NCI-H510A (cell line): ENCODE results near the gene NBPF1.
A peak's percentile ranks its signal among the peaks of the same experiment; 100 is the strongest.
"Not testable (repeated sequence)": the region's sequence is repeated elsewhere in the genome, so short reads cannot be mapped to it uniquely, and the experiment has no call there.

Experiments
- DNase-seq: peaks from one replicate; lab custom pipeline; 2025; lab: John Stamatoyannopoulos, UW

NBPF1 gene

DNA sequence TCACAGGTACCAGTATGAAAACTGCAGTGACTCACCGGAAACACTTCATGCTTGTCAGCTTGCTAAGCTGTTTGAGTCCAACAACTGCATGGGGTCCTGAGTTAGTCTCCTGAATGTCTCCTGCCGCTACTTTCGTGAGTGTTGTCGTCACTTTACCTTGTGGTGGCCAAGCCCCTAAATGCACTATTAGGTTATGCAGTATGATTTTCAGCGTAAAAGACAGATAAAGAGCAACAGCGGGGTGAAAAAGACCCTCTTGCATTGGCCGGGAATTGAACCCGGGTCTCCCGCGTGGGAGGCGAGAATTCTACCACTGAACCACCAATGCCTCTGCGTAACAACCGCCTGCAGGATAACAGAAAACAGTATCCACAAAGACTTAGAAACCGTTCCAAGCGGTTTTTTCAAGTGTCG is 67.7 kb downstream of the NBPF1 start:
- not testable (repeated sequence) for DNase-seq

DNA sequence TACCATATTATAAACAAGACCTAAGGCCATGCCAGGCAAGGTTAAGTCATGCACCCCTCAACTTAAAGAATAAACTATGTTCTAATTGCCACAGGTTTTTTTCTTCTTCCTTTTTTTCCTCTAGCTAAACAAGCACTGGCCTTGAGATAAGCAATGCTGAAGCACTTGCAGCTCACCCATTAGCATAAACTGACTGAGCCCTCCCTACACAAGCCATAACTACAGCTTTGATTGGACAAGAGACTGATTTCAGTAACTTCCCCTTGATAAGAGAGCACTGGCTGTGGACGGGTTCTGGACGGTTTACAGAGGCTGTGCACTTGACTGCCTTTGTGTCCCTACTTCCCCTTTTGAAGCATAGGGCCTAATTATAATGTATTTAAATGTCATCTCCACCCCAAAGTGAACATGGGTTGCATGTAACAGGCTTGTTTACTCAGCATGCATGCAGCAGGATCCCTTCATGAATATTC is 72.9 kb downstream of the NBPF1 start:
- DNase-seq: not testable (repeated sequence)

DNA sequence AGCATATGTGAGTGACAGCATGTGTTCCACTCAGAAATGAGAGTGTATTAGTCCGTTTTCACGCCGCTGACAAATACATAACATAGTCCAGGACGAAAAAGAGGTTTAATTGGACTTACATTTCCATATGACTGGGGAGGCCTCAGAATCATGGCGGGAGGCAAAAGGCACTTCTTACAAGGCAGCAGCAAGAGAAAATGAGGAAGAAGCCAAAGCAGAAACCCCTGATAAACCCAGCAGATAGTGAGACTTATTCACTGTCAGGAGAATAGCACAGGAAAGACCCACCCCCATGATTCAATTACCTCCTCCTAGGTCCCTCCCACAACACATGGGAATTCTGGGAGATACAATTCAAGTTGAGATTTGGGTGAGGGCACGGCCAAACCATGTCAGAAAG is 75.8 kb downstream of the NBPF1 start:
- not testable (repeated sequence) for DNase-seq

DNA sequence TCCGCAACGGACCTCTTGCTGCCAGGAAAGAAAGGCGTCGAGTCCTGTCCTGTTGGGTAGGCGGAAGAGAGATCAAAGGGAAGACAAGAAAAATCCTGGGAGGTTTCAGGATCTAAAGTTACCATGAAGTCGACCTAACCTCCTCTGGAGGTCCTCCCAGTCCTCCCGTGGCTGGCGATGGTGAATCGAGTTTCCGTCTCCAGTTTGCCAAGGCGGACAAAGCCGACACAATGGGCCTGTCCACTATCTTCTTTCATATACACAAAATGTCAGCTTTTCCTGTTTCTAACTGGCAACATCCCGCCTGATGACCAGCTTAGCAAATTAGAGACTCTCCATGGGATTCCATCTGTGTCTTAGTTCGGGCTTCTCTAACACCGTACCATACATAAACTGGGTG is 76.6 kb downstream of the NBPF1 start:
- DNase-seq: not testable (repeated sequence)

DNA sequence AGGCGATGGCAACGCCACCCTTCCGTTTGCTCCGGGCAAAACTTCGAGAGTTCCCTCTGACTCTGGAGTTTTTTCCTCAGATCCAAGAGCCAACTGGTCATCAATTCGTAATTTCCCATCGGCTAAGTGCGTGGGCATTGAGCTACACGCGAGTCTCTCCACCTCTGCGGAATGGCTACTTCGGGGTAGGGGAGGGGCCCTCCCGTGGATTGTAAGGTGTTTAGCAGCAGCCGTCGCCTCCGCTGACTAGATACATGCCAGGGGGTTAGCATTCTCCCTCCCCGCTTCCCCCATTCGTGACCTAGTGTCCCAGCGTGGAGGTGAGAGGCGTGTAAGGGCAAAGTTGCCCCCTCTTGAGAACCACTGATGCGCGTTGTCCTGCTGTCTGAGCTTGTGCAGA is 77.5 kb downstream of the NBPF1 start:
- not testable (repeated sequence) for DNase-seq

DNA sequence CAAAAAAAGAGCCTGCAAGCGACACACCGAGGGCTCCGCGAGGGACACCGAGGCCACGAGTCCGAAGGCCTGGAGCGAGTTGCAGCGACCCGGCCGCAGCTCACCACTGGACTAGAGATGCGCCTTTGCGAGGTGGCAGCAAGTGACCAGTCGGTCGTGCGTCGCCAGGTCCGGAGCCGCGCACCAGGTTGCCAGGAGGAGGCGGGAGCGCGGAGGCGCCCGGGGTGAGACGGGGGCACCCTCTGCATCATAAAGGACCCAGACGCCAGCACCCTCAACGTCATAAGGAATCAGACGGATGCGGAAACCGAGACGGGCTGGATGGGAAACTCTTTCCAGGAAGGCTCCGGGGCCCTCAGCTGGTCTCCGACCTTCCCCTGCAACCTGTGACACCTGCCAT is 77.9 kb downstream of the NBPF1 start:
- not testable (repeated sequence) for DNase-seq

DNA sequence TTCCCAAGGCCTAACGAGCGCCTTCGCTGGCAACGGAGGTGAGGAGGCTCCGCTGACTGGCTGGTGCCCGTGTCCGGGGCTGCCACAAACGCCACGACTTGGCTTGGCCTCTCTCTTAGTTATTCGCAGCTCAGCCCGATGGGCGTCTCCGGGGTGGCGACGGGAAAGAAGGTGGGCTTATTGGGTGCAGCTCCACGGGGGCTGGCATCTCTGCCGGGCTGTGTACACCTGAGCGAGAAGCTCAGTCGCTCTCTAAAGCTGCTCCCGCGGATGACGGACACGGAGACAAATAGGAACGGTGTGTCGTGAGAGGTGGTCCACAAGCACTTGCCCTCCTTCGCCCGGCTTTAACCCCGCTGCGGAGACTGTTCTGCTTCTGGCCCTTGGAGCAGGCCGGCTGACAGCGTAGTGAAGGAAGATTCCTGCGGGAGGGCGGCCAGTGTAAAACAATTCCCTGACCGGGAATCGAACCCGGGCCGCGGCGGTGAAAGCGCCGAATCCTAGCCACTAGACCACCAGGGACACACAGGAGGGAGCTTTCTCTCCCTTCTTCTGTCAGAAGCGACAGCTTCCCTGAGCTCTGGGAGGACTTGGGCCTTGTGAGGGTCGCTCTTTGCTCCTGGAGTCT is 78.4 kb downstream of the NBPF1 start:
- not testable (repeated sequence) for DNase-seq

DNA sequence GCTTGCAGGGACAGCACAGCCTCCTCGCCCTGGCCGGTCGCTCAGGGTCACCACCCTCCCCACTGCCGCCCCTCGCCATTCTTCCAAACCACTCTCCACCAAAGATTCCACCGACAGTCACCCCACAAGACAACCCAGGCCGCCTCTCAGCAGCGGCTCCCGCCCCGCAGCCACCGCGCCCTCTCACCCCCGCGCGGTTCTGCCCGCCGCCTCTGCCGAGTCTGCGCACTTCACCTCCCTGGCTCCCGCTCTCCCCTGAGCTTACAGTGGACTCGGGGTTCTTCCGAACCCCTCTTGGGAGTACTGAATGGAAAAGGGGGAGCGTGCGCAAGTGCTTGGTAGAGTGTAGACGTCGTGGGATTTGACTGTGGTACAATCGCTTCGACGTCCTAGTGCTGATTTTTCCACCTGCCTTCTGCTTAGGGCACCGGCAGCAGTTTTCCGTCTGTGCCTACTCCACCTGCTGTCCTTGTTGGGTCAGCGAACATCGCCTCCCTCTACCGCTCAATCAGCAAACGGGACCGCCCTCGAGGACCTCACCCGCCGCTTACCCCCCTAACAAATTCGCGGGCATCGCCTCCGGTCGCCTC is 79.0 kb downstream of the NBPF1 start:
- not testable (repeated sequence) for DNase-seq

DNA sequence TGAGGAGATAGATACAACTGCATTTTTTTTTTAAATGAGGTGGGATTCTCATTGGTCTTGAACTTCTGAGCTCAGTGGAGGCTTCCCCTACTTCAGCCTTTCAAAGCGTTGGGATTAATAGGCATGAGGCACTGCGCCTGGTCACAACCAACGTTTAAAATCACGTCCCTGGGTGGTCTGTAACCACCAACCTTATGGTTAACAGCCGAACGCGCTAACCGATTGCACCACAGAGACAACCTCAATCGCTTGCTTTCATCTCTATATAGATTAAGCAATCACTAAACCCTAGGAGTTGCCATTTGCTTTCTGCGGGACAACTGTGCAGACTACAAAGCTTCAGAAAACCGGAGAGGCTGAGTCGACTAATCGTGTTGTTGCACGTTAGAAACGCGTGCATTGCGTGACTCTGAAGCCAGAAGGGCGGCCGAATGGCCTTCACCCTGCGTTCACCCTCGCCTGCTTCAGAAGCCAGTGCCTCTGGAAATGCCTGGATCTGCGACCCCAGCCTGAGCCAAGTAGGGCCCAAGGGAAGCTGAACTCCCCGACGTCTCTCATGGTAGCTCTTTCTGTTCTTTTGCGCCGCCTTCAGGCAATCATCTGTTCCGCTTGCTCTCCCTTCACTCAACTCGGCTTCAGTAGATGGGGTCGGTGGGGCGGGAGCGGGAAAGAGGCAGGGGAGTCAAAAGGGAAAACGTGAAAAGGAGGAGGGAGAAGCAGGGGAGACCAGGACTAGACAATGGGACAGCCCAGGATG is 81.0 kb downstream of the NBPF1 start:
- not testable (repeated sequence) for DNase-seq

DNA sequence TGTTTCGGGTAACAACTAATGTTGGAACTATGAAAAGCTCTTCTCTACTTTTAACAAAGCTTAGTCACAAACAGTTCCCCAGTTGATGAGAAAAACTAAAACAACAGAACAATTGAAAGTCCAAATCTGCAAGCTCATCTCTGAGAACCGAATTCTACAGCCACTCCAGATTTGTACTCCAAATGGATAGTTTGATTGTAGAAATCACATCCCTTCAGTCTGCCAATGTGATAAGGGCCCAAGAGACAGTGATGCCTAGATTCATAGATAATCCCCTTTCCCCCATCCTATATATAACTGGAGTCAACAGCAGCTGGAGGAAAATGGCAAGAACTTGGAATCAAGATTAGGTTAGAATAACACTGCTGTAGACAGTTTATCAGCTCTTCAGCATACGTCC is 85.0 kb downstream of the NBPF1 start:
- DNase-seq: not testable (repeated sequence)

DNA sequence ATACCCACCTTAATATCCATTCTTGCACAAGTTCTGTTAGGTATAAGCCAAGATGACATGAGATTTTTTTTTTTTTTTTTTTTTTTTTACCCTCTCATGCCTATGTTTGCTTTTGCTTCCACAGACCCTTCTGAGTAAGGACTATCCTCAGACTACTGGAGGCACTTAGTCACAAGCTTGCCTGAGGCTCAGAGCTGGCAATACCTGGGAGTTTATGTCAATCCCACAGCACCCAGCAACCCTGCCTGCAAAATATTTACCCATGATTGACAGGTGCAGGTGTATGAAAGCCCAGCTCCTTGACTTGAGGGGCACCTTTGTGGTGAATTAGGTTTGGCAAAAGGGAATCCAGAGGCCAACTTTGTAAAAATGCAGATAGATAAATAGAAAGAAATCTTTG is 87.6 kb downstream of the NBPF1 start:
- DNase-seq: not testable (repeated sequence)

DNA sequence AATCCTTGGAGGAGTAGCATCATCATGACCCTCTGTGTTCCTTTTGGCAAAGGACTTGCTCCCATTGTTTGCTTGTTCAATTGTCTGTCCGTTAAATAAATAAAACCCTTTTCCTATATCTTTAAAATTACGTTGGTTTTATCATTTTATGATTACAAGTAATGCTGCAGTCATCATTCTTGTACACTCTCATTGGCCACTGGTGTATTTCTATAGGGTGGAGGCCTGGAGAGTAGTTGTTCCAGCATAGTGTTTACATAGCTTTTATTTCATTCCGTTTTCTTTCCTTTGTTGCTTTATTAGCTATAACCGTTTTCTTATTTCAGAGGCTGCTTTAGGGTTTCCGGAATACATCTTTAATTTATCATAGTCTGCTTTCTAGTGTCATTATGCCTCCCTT is 91.7 kb downstream of the NBPF1 start:
- not testable (repeated sequence) for DNase-seq

DNA sequence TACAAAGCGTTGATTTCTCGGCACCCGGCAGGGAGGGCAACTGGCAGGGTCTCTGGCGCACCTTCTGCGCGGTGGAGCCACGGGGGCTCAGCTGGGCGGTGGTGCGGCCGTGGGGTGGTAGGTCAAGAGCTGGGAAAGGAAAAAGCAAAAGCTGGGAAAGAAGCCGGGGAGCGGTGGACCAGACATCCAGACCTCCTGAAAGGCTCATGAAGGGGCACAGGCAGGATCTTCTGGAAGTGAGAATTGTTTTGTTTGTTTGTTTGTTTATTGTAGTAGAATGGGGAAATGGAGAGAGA is 92.1 kb downstream of the NBPF1 start:
- no peak for DNase-seq

DNA sequence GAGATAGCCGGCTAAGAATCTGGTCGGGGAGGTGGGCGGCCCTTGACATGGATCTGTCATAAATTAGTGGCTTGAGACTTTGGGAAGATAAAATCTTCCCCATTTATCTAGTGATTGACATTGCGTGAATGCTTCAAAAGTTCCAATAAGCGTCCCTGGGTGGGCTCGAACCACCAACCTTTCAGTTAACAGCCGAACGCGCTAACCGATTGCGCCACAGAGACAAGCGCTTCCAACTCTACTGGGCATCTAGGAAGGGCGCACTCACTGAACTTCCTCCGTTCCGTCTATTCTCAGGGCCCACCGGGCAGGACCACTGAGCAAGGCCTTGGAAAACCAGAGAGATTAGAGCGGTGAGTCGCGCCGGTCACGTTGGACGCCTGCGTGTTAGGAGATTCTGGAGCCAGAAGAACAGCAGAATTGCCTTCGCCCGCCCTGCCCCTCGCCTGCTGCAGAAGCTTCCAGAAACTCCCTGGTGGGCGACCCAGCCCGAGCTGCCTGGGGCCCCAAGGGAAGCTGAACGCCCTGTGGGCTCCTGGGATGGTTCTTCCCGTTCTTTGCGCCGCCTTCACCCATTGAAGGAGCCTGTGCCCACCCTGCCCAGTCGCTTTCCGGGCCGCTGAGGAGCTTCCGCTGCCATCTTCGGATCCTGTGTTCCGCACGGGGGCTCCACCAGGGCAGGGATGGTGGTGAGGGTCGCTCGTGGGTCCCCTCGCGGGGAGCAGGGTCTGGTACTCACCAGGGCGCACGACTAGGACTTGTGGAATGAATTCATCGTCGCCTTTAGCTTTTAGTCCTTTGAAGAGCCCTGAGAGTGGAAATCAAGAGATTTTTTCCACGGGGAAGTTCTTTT is 92.7 kb downstream of the NBPF1 start:
- not testable (repeated sequence) for DNase-seq

DNA sequence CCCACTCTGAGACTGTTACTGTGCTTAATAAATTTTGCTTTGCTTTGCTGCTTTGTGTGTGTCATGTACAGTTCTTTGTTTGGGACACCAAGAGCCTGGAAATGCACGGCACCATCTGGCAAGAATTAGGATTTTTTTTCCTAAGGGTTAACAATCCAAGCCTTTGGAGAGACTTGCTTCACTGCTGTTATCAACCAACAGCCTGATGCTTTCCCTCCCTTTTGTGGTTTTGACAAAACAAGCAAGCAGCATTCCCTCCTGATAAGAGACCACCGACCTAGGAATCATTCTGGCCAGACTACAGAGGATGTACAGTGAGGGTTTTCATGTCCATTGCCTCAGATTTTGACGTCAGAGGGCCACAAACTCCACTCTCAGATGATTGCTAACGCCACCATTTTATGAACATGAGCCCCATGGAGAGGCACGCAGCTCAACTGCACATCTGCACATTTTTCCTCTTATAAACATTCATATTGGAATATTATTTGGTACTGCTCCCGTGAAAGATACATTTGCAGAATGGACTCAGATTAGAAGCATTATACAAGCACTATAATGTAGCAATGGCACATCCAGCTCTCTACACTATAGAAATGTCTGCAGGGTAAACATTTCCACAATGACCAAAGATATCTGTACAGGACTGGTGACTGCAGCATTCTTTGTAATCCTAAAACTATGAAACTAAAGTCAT is 94.0 kb downstream of the NBPF1 start:
- not testable (repeated sequence) for DNase-seq

DNA sequence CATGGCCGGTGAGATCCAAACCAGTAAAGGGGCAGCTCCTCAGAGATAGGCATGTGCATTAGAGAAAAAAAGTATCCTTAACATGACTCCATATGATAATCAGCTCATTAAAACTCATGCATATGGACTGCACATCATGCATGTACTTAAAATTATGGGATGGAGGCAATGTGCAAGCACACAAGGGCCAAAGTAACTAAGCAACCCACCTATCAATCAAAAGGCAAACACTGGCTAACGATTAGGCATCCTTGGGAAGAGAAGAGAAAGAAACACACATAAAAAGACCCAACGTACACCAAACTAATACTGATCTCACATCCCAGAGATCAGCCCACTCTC is 94.5 kb downstream of the NBPF1 start:
- DNase-seq: not testable (repeated sequence)

DNA sequence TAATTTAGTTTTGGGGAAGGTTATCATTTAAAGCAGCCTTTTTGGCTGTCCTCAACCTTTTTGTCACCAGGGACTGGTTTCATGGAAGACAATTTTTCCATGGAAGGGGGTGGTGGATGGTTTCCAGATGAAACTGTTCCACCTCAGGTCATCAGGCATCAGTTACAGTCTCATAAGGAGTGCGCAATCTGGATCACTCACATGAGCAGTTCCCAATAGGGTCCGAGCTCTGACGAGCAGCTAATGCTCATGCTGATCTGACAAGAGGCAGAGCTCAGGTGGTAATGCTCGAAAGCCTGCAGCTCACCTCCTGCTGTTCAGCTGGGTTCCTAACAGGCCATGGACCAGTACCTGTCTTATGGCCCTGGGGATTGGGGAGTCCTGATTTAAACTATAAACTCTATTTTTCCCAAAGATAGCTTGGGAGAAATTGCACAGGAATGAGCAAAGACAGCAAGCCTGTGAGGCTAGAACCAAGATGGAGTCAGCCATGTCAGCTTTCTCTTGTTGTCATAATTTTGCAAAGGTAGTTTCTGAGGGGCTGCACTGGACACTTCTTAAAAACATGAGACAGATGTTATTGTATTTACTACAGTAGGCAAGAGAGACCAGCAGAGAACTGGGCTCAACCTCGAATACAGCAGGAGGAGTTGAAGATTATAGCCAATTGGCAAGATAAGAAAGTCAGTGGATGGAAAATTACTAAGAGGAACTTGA is 96.5 kb downstream of the NBPF1 start:
- DNase-seq: not testable (repeated sequence)

DNA sequence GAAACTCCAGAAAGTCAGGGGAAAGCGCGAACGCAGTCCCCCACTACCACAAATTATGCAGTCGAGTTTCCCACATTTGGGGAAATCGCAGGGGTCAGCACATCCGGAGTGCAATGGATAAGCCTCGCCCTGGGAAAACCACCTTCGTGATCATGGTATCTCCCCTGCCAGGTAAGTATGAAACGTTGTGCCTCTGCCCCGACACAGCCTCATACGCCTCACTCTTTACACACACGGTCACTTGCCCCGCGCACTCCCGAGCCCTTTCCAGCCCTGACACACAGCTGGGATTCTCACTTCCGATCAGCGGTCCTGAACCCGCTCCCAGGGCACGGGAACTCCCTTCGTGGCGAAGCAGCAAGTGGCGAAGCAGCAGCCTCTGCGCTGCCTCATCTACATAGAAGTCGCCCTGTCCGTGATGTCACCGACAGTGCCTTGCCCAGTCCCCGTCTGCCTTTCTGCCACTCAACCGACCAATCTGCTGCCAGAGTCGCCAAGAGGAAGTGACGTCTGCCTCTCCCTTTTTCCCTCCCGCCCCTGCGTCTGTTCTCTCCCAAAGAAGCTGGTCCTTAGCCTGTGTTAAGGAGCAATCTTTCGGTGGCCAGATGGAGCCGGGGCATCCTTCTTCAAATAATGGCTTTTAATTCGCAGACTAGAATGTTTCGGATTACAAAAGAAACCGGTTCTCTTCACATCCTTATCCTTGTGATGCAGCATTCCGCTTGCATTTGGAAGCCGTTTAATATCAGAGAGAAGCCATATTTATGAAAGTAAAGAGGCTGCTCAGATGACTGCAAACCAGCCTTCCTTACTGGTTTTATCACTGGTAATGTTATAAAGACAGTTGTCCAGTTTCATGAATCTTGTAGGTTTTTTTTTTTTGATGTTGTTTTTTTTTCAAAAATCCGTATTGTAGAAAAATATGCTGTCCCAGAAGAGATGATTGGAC is 99.0 kb downstream of the NBPF1 start, which contains the start of gene RNU1-1:
TSS of gene RNU1-1 (minus strand) at position 179 of the 949 bp plus-strand sequence.
- DNase-seq: peak; percentile 74

DNA sequence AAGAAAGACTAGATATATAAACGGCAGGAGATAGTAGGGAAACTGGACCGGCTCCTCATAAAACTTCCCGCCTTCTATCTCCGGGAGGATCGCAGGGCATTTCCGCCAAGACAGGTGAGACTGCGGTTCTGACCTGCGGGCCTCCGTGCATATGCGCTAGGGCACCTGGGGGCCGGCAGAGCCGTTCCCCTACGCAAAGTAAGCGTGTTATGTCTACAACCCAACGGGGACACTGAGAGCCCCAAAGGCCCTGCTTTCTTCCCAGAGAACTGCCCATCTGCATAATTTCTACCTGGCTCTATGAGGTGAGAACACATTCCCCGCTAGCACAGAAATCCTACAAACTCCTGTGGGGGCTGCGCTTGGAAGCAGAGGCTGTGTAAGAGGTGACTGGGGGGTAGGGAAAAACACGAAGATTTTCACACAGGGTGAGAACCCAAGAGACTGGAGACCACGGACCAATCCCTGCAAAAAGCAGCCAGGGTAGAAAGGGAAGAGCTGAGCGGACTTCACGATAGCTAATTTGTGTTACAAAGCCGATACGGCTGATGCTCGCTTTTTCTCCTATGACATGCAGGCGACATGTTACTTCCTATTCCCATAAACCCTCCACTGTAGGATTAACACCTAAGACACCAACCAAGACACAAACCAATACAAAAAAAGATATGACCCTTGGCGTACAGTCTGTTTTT is 99.8 kb downstream of the NBPF1 start:
- DNase-seq: peak; percentile 87
